H54 (cell line): ENCODE results near the gene LAGE3.

Experiments
- DNase-seq: peaks from one replicate; pipeline ENCODE4 v3.0.0; 2011; ENCODE audit warnings: low spot score, mixed read lengths; ENCODE audit not compliant: insufficient read length
- FAIRE-seq: peaks from 3 replicates; lab custom pipeline; 2011; peaks lifted over from hg19 to GRCh38; lab: Jason Lieb, UNC
- POLR2A ChIP-seq: IDR thresholded peaks from 2 replicates; pipeline ENCODE4 v1.6.1; 2011; ENCODE audit warnings: low read depth, mild to moderate bottlenecking, low read length

LAGE3 gene

GRCh38 chrX:154478728-154479622, at the start of gene LAGE3:
TSS of gene LAGE3 (minus strand) at chrX:154479281. CDS start at chrX:154478915, 366 bp downstream.
- peak; percentile 83 for DNase-seq
- peak; percentile 64 for TF ChIP-seq POLR2A

GRCh38 chrX:154526901-154527675, 48.0 kb upstream of the LAGE3 start:
- DNase-seq (no peak), FAIRE-seq (no peak)
- no peak for TF ChIP-seq POLR2A

More at GRCh38 chrX:154478728-154479622, at the start of gene LAGE3:
- FAIRE-seq = no peak

- FAIRE-seq (no peak), DNase-seq (no peak)
- TF ChIP-seq POLR2A = no peak
These were observed 46.8 kb upstream of the LAGE3 start for GRCh38 chrX:154525606-154526490.

- TF ChIP-seq POLR2A = no peak
- FAIRE-seq (no peak), DNase-seq (no peak)
These were observed 40.3 kb upstream of the LAGE3 start for GRCh38 chrX:154519389-154519788.

GRCh38 chrX:154517101-154517781, 38.2 kb upstream of the LAGE3 start:
- TF ChIP-seq POLR2A = no peak
- FAIRE-seq = no peak
- DNase-seq = no peak

- DNase-seq (no peak), FAIRE-seq (no peak)
- no peak for TF ChIP-seq POLR2A
These were observed 37.6 kb upstream of the LAGE3 start for GRCh38 chrX:154516656-154517100.

GRCh38 chrX:154515966-154516655, 37.0 kb upstream of the LAGE3 start, which contains the start of gene FAM3A:
TSS of gene FAM3A (minus strand) at chrX:154516232. CDS start at chrX:154515772, 460 bp downstream.
- DNase-seq (peak; percentile 66), FAIRE-seq (no peak)
- TF ChIP-seq POLR2A = peak; percentile 70

- DNase-seq (no peak), FAIRE-seq (no peak)
- no peak for TF ChIP-seq POLR2A
These were observed 36.2 kb upstream of the LAGE3 start for GRCh38 chrX:154515090-154515965.

GRCh38 chrX:154513716-154514115, 34.6 kb upstream of the LAGE3 start:
- TF ChIP-seq POLR2A = no peak
- FAIRE-seq = no peak
- no peak for DNase-seq

GRCh38 chrX:154512879-154513553, 33.9 kb upstream of the LAGE3 start:
- no peak for FAIRE-seq

GRCh38 chrX:154511761-154512160, 32.7 kb upstream of the LAGE3 start:
- no peak for DNase-seq
- TF ChIP-seq POLR2A = no peak
- no peak for FAIRE-seq

More at GRCh38 chrX:154512879-154513553, 33.9 kb upstream of the LAGE3 start:
- TF ChIP-seq POLR2A = no peak
- DNase-seq = no peak
